Left renal cortex interstitium (tissue), 4 donors: ENCODE measurements around the gene MSI1. TPM values are rescaled to one million over a fixed set of nuclear protein-coding genes. Genes with fewer than 3 reads are reported as not detected.
"Not testable (repeated sequence)": the region's sequence is repeated elsewhere in the genome, so short reads cannot be mapped to it uniquely, and the experiment has no call there.

Experiments
- DNase-seq, 4 donors: peaks; one replicate each; pipeline ENCODE4 v3.0.0-alpha.2; 2013; ENCODE audit warnings: low read depth in 4 of 4, low spot score in 2 of 4, missing footprints in 1 of 4
- polyA plus RNA-seq, 4 donors: library from polyadenylated mRNA; unstranded; fragments of 120-200 nt; gene quantifications; one replicate each; pipeline ENCODE4 v1.2.1, GENCODE V29; 2013; ENCODE audit not compliant: insufficient read length in 4 of 4

Gene MSI1
- polyA plus RNA-seq, 4 donors: 16.8 to 31.9 (median 25.2) TPM

GRCh38 chr12:120358412-120359100 is 10.4 kb downstream of the MSI1 start:
- DNase-seq: no peak

- no peak for DNase-seq
Observed at GRCh38 chr12:120357104-120357503, 11.9 kb downstream of the MSI1 start.

DNA sequence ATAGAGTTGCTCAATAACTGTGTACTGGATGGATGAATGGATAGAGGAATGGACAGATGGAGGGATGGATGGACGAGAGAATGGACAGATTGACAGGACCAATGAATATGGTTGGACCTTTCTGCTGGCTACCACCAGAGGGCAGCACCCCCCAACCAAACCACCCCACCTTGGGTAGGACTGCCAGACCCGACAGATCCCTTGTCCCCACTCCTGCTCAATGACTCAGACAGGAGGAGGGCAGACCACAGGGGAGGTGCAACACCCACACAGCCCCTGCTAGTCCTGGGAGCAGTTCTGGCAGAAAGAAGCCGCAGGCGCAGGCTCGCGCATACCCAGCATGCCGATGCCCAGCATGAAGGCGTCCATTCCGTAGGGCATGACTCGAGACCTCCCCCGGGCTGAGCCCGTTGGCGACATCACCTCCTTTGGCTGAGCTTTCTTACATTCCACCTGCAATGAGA is 12.4 kb downstream of the MSI1 start:
- DNase-seq: no peak

DNA sequence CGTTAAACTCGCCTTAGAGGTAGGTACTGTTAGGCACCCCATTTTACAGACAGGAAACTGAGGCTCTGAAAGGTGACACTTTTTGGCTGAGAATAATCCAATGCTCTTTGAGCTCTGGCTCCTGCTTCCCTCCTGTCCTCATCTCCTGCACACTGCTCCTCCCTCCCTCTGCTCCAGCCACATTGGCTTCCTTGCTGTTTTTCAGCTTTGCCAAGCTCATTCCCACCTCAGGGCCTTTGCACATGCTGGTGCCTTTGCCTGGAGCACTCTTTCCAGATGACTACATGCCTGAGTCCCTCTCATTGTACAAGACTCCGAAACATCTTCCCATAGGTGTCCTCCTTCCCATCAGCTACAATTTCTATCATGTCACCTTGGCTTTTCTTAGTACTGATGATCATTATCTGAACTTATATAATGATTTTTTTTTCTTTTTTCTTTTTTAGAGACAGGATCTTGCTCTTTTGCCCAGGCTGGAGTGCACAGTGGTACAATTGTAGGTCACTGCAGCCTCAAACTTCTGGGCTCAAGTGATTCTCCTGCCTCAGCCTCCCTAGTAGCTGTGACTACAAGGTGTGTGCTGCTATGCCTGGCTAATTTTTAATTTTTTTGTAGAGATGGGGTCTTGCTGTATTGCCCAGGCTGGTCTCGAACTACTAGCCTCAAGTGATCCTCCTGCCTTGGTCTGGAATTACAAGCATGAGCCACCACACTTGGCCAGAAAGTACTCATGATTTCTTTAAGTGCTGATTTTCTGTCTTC is 15.2 kb downstream of the MSI1 start:
- DNase-seq: no peak

DNA sequence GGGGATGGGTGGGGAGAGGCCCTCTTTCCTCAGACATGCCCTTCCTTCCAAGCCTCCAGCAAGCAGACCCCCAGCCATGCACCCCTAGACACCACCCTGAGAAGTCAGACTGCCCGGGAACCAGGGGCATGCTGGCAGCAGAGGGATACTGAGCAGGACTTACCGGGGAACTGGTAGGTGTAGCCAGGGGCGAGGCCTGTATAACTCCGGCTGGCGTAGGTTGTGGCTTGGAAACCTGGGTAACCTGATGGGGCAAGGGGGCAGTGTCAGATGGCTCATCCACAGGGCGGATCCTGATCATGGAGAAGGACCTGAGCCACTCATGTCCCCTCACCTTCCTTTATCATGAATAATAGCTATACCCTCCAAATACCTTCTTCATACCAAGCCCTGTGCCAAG is 15.8 kb downstream of the MSI1 start:
- DNase-seq: no peak

GRCh38 chr12:120352117-120352516 is 16.8 kb downstream of the MSI1 start:
- DNase-seq: no peak

DNA sequence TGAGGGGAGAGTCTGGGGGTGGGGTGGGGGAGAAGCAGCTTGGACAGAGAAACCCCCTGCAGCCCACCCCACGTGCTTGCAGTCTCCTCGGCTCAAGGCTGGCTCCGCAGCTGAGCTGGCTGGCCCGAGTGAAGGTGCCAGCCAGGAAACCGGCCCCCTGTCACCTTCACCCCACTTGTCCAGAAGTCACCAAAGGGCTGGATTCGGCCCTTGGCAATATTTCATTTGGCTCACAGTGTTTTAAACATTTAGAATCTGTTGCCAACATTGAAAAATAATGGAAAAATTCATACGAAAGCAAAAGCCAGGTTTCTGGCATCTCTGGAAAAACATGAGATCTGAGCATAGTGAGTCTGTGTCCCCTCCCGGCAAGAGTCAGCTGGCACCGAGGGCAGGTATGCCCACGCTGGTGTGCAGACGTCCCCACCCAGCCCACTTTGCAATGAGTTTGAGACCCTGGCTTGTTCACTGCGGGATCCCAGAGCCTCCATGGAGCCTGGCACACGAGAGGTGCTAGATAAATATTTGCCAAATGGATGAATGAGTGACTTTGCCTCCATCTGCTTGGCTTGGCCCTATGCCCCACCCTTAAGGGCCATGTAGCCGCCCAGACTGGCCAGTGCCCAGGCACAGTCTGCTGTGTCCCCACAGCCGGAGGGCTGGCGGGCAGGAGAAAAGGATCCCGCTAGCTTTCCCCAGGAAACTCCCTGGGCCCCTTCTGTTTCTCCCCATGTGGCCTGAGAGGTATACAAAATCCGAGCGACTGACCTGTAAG is 18.2 kb downstream of the MSI1 start:
- no peak for DNase-seq

GRCh38 chr12:120347766-120348165 is 21.2 kb downstream of the MSI1 start:
- DNase-seq: no peak

GRCh38 chr12:120346681-120347080 is 22.3 kb downstream of the MSI1 start:
- DNase-seq: no peak

GRCh38 chr12:120346031-120346430 is 22.9 kb downstream of the MSI1 start:
- DNase-seq: no peak

- no peak for DNase-seq
Observed at GRCh38 chr12:120343692-120344091, 25.3 kb downstream of the MSI1 start.

DNA sequence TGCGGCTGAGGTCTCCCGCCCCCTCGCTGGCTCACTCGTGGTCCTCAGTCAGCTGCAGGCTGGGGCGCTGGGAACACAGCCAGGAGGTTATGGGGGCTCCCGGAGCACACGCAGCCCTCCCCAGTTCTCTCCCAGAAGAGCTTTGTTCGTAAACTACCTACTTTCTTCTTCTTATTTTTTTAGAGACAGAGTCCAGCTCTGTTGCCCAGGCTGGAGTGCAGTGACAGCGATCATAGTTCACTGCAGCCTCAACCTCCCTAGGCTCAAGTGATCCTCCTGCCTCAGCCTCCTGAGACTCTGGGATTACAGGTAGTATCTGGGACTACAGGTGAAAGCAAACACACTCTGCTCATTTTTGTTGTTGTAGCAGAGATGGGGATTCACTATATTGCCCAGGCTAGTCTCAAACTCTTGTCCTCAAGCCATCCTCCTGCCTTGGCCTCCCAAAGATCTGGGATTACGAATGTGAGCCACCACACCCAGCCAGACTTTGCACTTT is 25.9 kb downstream of the MSI1 start:
- no peak for DNase-seq

GRCh38 chr12:120342175-120343038 is 26.6 kb downstream of the MSI1 start:
- DNase-seq: peak in 1 of 4 donors; percentile 38

- DNase-seq: no peak
Observed at GRCh38 chr12:120339256-120339655, 29.7 kb downstream of the MSI1 start.

- DNase-seq: no peak
Observed at GRCh38 chr12:120337730-120338129, 31.2 kb downstream of the MSI1 start.

DNA sequence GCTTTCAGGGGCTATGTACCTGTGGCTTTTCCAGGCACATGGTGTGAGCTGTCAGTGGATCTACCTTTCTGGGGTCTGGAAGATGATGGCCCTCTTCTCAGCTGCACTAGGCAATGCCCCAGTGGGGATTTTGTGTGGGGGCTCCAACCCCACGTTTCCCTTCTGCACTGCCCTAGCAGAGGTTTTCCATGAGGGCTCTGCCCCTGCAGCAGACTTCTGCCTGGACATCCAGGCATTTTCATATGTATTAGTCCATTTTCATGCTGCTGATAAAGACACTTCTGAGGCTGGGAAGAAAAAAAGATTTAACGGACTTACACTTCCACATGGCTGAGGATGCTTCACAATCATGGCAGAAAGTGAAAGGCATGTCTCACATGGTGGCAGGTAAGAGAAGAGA is 32.6 kb downstream of the MSI1 start:
- not testable (repeated sequence) for DNase-seq

DNA sequence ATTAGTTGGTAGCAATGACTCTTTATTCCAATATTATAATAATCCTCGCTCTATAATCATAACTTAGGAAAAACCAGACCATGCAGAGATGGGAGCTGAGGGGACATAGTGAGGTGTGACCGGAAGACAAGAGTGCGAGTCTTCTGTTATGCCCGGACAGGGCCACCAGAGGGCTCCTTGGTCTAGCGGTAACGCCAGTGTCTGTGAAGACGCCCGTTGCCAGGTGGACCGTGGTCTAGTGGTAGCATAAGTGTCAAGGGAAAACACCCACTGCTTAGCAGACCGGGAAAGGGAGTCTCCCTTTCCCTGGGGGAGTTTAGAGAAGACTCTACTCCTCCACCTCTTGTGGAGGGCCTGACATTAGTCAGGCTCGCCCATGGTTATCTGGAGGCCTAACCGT is 33.5 kb downstream of the MSI1 start:
- not testable (repeated sequence) for DNase-seq

DNA sequence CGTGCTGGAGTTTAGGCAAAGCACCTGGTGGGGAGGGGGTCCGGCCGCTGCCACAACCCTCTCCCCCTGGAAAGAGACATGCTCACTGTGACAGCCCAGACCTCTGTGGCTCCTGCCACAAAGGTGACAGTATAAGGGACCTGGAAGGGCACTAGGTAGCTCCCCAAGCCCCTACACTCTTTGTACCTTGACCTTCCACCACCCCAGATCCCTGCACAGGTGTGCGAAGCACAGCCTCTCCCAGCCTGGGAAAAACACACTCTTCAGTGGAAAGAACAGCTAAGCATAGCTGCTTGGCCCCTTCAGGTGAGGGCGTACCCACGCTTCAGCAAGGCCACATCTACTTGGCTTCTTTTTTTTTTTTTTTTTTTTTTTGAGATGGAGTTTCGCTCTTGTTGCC is 36.4 kb downstream of the MSI1 start:
- DNase-seq: no peak

GRCh38 chr12:120332041-120332440 is 36.9 kb downstream of the MSI1 start:
- no peak for DNase-seq

DNA sequence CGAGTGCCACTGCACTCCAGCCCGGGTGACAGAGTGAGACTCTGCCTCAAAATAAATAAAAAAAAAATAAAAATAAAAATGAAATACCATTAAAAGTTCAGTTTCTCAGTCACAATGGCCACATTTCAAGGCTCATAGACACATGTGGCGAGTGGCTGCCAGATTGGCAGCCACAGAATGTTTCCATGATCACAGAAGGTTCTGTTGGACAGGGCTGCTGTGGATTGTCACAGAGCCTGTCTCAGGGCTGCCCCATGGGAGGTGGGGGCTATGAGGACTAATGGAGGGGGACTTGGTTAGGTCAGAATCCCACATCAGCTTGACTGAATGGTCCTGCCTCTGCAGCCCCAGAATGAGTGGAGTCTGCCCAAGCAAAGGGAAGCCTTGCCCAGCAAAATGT is 37.6 kb downstream of the MSI1 start:
- no peak for DNase-seq
